Tibial nerve (tissue), 4 donors: Measurements from ENCODE around the gene ZBTB33. TPM values are rescaled to one million over a fixed set of nuclear protein-coding genes. Genes with fewer than 3 reads are reported as not detected.

Experiments used
- DNase-seq, 2 donors: peaks; one replicate each; pipeline ENCODE4 v3.0.0-alpha.2; 2019; ENCODE audit warnings: low spot score in 2 of 2
- H3K27ac ChIP-seq, 4 donors: fragments of 200-600 bp; sonication (generic) in 3 of 4; one replicate each; pipeline ENCODE4 v1.5.1; 2017 to 2019; ENCODE audit warnings: mild to moderate bottlenecking in 1 of 4
- H3K27me3 ChIP-seq, 2 donors: fragments of 200-600 bp; sonication (generic) in 1 of 2; one replicate each; pipeline versions ENCODE4 v1.5.1 to v1.6.0; 2017 to 2019
- H3K36me3 ChIP-seq, 3 donors: fragments of 200-600 bp; sonication (generic); one replicate each; pipeline ENCODE4 v1.5.1; 2018 to 2019
- H3K4me1 ChIP-seq, 4 donors: fragments of 200-600 bp; sonication (generic) in 3 of 4; one replicate each; pipeline ENCODE4 v1.5.1; 2017 to 2019
- H3K4me3 ChIP-seq, 4 donors: fragments of 200-600 bp; sonication (generic) in 3 of 4; one replicate each; pipeline ENCODE4 v1.5.1; 2017 to 2019; ENCODE audit warnings: mild to moderate bottlenecking in 1 of 4, moderate library complexity in 1 of 4
- H3K9me3 ChIP-seq, 4 donors: fragments of 200-600 bp; sonication (generic) in 3 of 4; one replicate each; pipeline ENCODE4 v1.5.1; 2017 to 2019
- EP300 ChIP-seq, 2 donors: sonication (generic); formaldehyde crosslinking; IDR thresholded peaks; one replicate each; pipeline ENCODE4 v1.6.1; 2017; ENCODE audit warnings: antibody characterized with exemption in 2 of 2, mild to moderate bottlenecking in 1 of 2
- POLR2A ChIP-seq, 2 donors: fragments of 450-650 bp; IDR thresholded peaks; one replicate each; pipeline ENCODE4 v1.6.1; 2017; ENCODE audit warnings: antibody characterized with exemption in 2 of 2, mild to moderate bottlenecking in 2 of 2, moderate library complexity in 2 of 2
- WGBS, 2 donors: methylation state at CpG; one replicate each; pipeline ENCODE4 v1.1.5; 2018; 5-methylcytosine and 5-hydroxymethylcytosine counted together
- total RNA-seq, 4 donors: library from RNA; depleted of rRNA; stranded (reverse); fragments of >200 nt; gene quantifications; one replicate each; pipeline ENCODE4 v1.1.0, GENCODE V29; 2016
- TF ChIP-seq, protein P1 (sequence below), 5 experiments: fragments of 200-600 bp in 3 of 5; fragments of 450-650 bp in 2 of 5; sonication (generic) in 3 of 5; IDR thresholded peaks; one replicate each; pipeline ENCODE4 v1.5.1; 2016 to 2019; ENCODE audit warnings: antibody characterized with exemption in 5 of 5, mild to moderate bottlenecking in 3 of 5, moderate library complexity in 2 of 5

ZBTB33 gene
- total RNA-seq, 4 donors from 2014 or later, result 9.8 to 13.1 (median 11.4) TPM

DNA sequence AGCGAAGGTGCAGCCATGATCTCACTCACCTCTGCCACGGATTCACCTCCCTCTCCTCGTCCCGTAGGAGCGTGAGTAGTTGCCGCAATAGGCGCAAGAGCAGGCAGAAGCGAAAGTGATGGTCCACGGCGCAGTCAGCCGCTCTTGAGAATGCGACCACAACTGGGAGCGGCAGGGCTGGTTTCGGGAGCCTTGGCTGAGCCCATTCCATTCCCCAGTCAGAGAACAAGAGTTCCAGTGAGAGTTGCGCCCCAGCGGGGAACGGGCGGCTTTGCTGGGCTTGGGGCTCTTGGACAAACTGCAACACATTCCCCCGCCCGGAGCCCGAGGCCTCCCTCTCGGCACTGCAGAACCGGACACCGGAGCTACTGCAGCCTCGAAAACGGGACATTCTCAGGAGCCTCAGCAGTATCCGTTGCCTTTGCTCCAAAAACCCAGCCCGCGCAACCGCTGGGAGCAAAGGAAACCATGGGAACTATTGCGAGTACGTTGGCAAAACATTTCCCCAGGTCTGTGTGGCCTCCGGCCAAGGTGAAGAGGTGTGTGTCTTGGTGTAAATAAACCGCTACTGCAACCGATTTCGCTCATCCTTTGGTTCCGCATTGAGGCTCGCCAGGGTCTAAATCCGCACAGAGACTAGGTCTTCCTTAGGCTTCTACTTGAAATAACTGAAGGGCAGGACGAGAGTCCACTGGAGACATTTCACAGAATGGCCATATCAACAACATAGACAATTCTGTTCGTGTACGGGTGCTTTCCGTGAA, 5.7 kb upstream of the ZBTB33 start:
- Histone ChIP-seq H3K9me3 (no peaks in the 10 kb centered on the region), H3K36me3 (no peaks in the 10 kb centered on the region), H3K27ac (peak overlapping the region; percentile 50 to 87 (median 84)), H3K4me1 (peaks cover 0 to 8% (median 0%) of the 10 kb centered on the region in 4 donors), H3K27me3 (peaks cover 0 to 5% of the 10 kb centered on the region in 2 donors), H3K4me3 (peak overlapping the region; percentile 49 to 62 (median 56))
- TF ChIP-seq, protein P1, sequence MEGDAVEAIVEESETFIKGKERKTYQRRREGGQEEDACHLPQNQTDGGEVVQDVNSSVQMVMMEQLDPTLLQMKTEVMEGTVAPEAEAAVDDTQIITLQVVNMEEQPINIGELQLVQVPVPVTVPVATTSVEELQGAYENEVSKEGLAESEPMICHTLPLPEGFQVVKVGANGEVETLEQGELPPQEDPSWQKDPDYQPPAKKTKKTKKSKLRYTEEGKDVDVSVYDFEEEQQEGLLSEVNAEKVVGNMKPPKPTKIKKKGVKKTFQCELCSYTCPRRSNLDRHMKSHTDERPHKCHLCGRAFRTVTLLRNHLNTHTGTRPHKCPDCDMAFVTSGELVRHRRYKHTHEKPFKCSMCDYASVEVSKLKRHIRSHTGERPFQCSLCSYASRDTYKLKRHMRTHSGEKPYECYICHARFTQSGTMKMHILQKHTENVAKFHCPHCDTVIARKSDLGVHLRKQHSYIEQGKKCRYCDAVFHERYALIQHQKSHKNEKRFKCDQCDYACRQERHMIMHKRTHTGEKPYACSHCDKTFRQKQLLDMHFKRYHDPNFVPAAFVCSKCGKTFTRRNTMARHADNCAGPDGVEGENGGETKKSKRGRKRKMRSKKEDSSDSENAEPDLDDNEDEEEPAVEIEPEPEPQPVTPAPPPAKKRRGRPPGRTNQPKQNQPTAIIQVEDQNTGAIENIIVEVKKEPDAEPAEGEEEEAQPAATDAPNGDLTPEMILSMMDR (IDR thresholded peaks at IDR 0.05), result peak in 1 of 5 experiments; percentile 23
- TF ChIP-seq POLR2A (IDR thresholded peaks at IDR 0.05), result peak in 1 of 2 donors; percentile 32
- peak in 1 of 2 donors; percentile 84 for TF ChIP-seq EP300 (IDR thresholded peaks at IDR 0.05)
- WGBS, 2 donors, result 6 to 40% methylated on average over 8 to 43 of the region's 43 CpGs
- peak; percentile 65 to 68 for DNase-seq

DNA sequence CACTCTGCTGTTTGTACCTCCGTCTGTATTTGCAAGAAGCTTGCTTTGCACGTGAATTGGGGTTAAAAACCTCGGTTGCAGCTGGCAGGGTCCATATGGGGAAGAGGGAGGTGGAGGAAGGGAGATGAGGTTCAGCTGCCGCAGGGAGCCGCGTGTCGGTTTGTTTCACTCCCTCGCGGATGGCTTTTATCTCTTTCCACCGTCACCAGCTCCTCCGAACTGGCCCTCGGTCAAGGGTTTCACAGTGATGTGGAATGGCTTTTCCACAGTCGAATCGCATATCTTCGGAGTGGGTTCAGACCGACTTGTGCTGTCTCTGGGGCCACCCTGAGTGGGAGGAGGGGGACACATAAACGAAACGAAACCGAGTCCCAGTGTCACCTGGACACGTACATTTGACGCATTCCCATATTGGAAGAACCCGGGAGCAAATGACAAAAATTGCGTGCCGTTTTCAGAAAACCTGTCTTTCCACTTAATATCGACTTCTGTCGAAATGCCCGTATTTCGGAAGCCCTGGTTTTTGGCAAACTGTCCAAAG, 929 bp downstream of the ZBTB33 start:
- H3K9me3 ChIP-seq, result no peaks in the 10 kb centered on the region
- 2 to 46% methylated on average over 20 to 28 of the region's 28 CpGs for WGBS, 2 donors
- peak overlapping the region; percentile 48 to 77 (median 62) for H3K4me3 ChIP-seq
- TF ChIP-seq, protein P1 (IDR thresholded peaks at IDR 0.05), result no peak
- TF ChIP-seq POLR2A (IDR thresholded peaks at IDR 0.05), result no peak
- TF ChIP-seq EP300 (IDR thresholded peaks at IDR 0.05), result no peak
- peak in 1 of 2 donors; percentile 8 for DNase-seq
- peaks cover 0 to 9% (median 0%) of the 10 kb centered on the region in 4 donors for H3K4me1 ChIP-seq
- H3K27ac ChIP-seq, result peak overlapping the region; percentile 84 to 93 (median 90)
- H3K36me3 ChIP-seq, result peaks cover 0 to 11% (median 0%) of the 10 kb centered on the region in 3 donors
- H3K27me3 ChIP-seq, result no peaks in the 10 kb centered on the region

DNA sequence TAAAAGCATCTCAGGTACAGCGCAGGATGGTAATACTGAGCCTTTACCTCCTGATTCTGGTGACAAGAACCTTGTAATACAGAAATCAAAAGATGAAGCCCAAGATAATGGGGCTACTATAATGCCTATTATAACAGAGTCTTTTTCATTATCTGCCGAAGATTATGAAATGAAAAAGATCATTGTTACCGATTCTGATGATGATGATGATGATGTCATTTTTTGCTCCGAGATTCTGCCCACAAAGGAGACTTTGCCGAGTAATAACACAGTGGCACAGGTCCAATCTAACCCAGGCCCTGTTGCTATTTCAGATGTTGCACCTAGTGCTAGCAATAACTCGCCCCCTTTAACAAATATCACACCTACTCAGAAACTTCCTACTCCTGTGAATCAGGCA, 3.2 kb downstream of the ZBTB33 start:
- WGBS, 2 donors, result 61 to 64% methylated on average over 6 of the region's 6 CpGs
- H3K4me3 ChIP-seq, result no peak overlapping the region

DNA sequence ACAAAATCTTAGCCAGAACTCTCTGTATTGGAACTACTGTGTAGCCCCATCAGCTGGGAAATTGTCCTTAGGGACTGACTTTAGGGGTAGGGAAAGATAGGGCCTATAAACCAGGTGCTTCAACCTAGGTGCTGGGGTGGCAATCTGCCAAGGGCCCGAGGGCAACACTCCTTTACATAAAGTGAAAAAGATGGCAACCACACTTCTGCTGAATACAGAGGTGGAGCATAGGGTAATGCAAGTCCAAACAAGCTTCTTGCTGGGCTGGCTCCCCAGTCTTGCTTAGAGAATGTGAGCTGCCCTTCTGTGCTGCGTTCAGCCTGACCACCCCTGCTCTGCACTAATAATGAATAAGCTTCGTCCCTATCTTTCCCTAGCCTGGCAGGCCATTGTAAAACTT, 9.8 kb downstream of the ZBTB33 start:
- TF ChIP-seq POLR2A (IDR thresholded peaks at IDR 0.05) (no peak), EP300 (IDR thresholded peaks at IDR 0.05) (no peak)
- TF ChIP-seq, protein P1 (IDR thresholded peaks at IDR 0.05), result no peak
- no peak for DNase-seq
- WGBS, 2 donors, result 58 to 59% methylated on average over 3 of the region's 3 CpGs
- Histone ChIP-seq H3K27ac (no peak overlapping the region), H3K4me3 (no peak overlapping the region), H3K9me3 (no peaks in the 10 kb centered on the region), H3K36me3 (no peaks in the 10 kb centered on the region), H3K4me1 (no peaks in the 10 kb centered on the region), H3K27me3 (peaks cover 0 to 7% of the 10 kb centered on the region in 2 donors)

More for the DNA sequence above, 3.2 kb downstream of the ZBTB33 start:
- TF ChIP-seq POLR2A (IDR thresholded peaks at IDR 0.05), result no peak
- no peak for TF ChIP-seq EP300 (IDR thresholded peaks at IDR 0.05)
- Histone ChIP-seq H3K36me3 (peaks cover 0 to 11% (median 0%) of the 10 kb centered on the region in 3 donors), H3K27me3 (no peaks in the 10 kb centered on the region), H3K9me3 (no peaks in the 10 kb centered on the region), H3K4me1 (peaks cover 0 to 9% (median 0%) of the 10 kb centered on the region in 4 donors), H3K27ac (no peak overlapping the region)
- DNase-seq, result no peak

DNA sequence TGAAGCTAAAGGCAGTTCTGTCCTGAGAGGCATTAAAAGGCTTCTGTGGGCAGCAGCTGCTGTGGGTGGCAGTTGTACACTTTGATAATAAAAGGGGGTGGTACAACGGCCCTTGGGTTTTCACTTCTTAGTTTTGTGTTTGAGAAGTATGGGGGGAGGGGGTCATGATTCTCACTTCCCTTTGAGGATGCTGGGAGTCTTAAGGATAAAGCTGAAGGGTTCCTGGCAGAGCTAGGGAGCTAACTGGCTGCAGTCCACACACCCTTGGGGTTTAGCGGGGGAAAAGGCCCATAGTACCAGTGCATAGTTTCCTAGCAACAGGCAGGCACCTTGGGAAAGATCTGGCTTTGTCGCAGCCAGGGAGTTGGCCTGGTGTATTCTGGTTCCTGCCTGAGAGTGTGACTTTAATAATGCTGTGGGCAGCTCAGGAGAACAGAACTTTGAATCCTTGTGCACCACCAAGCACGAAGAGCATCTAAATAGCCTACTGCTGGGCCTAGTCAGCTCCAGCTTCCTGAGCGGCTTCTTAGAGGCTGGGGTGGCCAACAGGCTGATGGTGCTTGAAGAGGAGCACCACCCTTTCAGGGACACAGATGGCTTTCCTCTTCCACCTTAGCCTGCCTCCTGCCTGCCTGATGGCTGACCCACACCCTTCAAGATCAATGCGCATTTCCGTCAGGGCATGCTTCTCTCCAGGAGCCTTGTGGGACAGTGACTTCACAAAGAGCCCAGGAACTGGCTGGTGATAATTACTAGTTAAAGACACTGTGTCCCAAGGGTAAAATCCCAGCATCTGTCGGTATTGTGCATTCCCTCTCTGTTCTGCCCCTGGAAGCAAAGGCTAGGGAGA, 12.5 kb downstream of the ZBTB33 start:
- H3K4me1 ChIP-seq, result no peaks in the 10 kb centered on the region
- H3K9me3 ChIP-seq, result no peaks in the 10 kb centered on the region
- WGBS, 2 donors, result 64 to 74% methylated on average over 4 to 8 of the region's 8 CpGs
- H3K27ac ChIP-seq, result no peak overlapping the region
- DNase-seq, result no peak
- H3K36me3 ChIP-seq, result no peaks in the 10 kb centered on the region
- no peak overlapping the region for H3K4me3 ChIP-seq
- TF ChIP-seq EP300 (IDR thresholded peaks at IDR 0.05) (no peak), POLR2A (IDR thresholded peaks at IDR 0.05) (no peak)
- TF ChIP-seq, protein P1 (IDR thresholded peaks at IDR 0.05), result no peak
- peaks cover 0 to 7% of the 10 kb centered on the region in 2 donors for H3K27me3 ChIP-seq
